ENCODE data around the gene GGT5.
A peak's percentile ranks its signal among the peaks of the same experiment; 100 is the strongest.

Gene GGT5

GRCh38 chr22:24189249-24190158, 55.4 kb downstream of the GGT5 start:
- Histone ChIP-seq H3K9ac (ENCODE audit: low read length) (peak overlapping the region; percentile 32), H2BK15ac (ENCODE audit: low read depth, poor library complexity, severe bottlenecking) (peak overlapping the region; percentile 99), H4K8ac (ENCODE audit: low read length) (peak overlapping the region; percentile 71), H3K36me3 (ENCODE audit: control insufficient read depth in 1 of 2, insufficient read depth in 2 of 2, low read depth in 1 of 2, low read length in 2 of 2) (peaks cover 0 to 4% of the 10 kb centered on the region in 2 experiments), H2AK5ac (ENCODE audit: low read length, severe bottlenecking) (peak overlapping the region; percentile 38), H3K23ac (ENCODE audit: low read length in 2 of 2) (no peak overlapping the region), H3K79me1 (replicated peaks; ENCODE audit: low read length, poor library complexity, severe bottlenecking) (no peaks in the 10 kb centered on the region), H3K27me3 (ENCODE audit: control insufficient read depth in 1 of 2, insufficient read depth in 1 of 2, low read length in 2 of 2) (no peaks in the 10 kb centered on the region), H4K91ac (ENCODE audit: low read length) (peak overlapping the region; percentile 67), H3K27ac (ENCODE audit: low read length, poor library complexity, severe bottlenecking) (no peak overlapping the region), H2BK5ac (ENCODE audit: low read depth, low read length, poor library complexity, severe bottlenecking) (no peak overlapping the region), H3K4me1 (ENCODE audit: control insufficient read depth, insufficient read depth, low read depth, low read length) (peaks cover 9% of the 10 kb centered on the region), H3K14ac (ENCODE audit: low read length in 2 of 2) (peak overlapping the region in 1 of 2 experiments; percentile 86), H3K18ac (ENCODE audit: low read depth in 1 of 2, low read length in 2 of 2) (peak overlapping the region; percentile 80 to 94), H3K4me2 (ENCODE audit: low read length, poor library complexity, severe bottlenecking) (no peak overlapping the region), H2AFZ (ENCODE audit: low read depth, low read length) (peak overlapping the region; percentile 51), H2BK12ac (ENCODE audit: low read length in 2 of 2) (peak overlapping the region; percentile 90 to 99), H3K9me3 (ENCODE audit: control insufficient read depth, low read length) (no peaks in the 10 kb centered on the region), H3K4me3 (ENCODE audit: insufficient read depth in 1 of 2, low read depth in 1 of 2, low read length in 2 of 2) (no peak overlapping the region), H3K4ac (ENCODE audit: low read depth in 1 of 2, low read length in 2 of 2) (peak overlapping the region; percentile 88 to 96), H2BK120ac (ENCODE audit: low read depth, low read length) (peak overlapping the region; percentile 82)
- peak; percentile 65 for DNase-seq
- 63% methylated on average over 23 of the region's 23 CpGs for WGBS

GRCh38 chr22:24188705-24189248, 56.1 kb downstream of the GGT5 start:
- no peaks in the 10 kb centered on the region for H3K9me3 ChIP-seq (ENCODE audit: control insufficient read depth, low read length)
- peak overlapping the region; percentile 38 for H2AK5ac ChIP-seq (ENCODE audit: low read length, severe bottlenecking)
- H2BK12ac ChIP-seq (ENCODE audit: low read length in 2 of 2): peak overlapping the region in 1 of 2 experiments; percentile 99
- H3K4me1 ChIP-seq (ENCODE audit: control insufficient read depth, insufficient read depth, low read depth, low read length): peaks cover 9% of the 10 kb centered on the region
- no peak overlapping the region for H3K4me3 ChIP-seq (ENCODE audit: insufficient read depth in 1 of 2, low read depth in 1 of 2, low read length in 2 of 2)
- no peak overlapping the region for H3K23ac ChIP-seq (ENCODE audit: low read length in 2 of 2)
- no peak overlapping the region for H2BK120ac ChIP-seq (ENCODE audit: low read depth, low read length)
- peak overlapping the region; percentile 28 for H3K9ac ChIP-seq (ENCODE audit: low read length)
- no peak overlapping the region for H3K4ac ChIP-seq (ENCODE audit: low read depth in 1 of 2, low read length in 2 of 2)
- no peaks in the 10 kb centered on the region for H3K27me3 ChIP-seq (ENCODE audit: control insufficient read depth in 1 of 2, insufficient read depth in 1 of 2, low read length in 2 of 2)
- H4K91ac ChIP-seq (ENCODE audit: low read length): peak overlapping the region; percentile 67
- H2AFZ ChIP-seq (ENCODE audit: low read depth, low read length): no peak overlapping the region
- H2BK5ac ChIP-seq (ENCODE audit: low read depth, low read length, poor library complexity, severe bottlenecking): no peak overlapping the region
- DNase-seq: no peak
- peaks cover 0 to 4% of the 10 kb centered on the region in 2 experiments for H3K36me3 ChIP-seq (ENCODE audit: control insufficient read depth in 1 of 2, insufficient read depth in 2 of 2, low read depth in 1 of 2, low read length in 2 of 2)
- WGBS: 83% methylated on average over 17 of the region's 17 CpGs
- H2BK15ac ChIP-seq (ENCODE audit: low read depth, poor library complexity, severe bottlenecking): no peak overlapping the region
- no peak overlapping the region for H3K27ac ChIP-seq (ENCODE audit: low read length, poor library complexity, severe bottlenecking)
- no peak overlapping the region for H3K14ac ChIP-seq (ENCODE audit: low read length in 2 of 2)
- no peak overlapping the region for H3K18ac ChIP-seq (ENCODE audit: low read depth in 1 of 2, low read length in 2 of 2)
- H3K4me2 ChIP-seq (ENCODE audit: low read length, poor library complexity, severe bottlenecking): no peak overlapping the region
- peak overlapping the region; percentile 71 for H4K8ac ChIP-seq (ENCODE audit: low read length)
- no peaks in the 10 kb centered on the region for H3K79me1 ChIP-seq (replicated peaks; ENCODE audit: low read length, poor library complexity, severe bottlenecking)

- Histone ChIP-seq H2AFZ (ENCODE audit: low read depth, low read length) (no peak overlapping the region), H3K18ac (ENCODE audit: low read depth in 1 of 2, low read length in 2 of 2) (no peak overlapping the region), H3K27ac (ENCODE audit: low read length, poor library complexity, severe bottlenecking) (no peak overlapping the region), H3K4me3 (ENCODE audit: insufficient read depth in 1 of 2, low read depth in 1 of 2, low read length in 2 of 2) (no peak overlapping the region), H4K8ac (ENCODE audit: low read length) (no peak overlapping the region), H2BK120ac (ENCODE audit: low read depth, low read length) (no peak overlapping the region), H2BK15ac (ENCODE audit: low read depth, poor library complexity, severe bottlenecking) (no peak overlapping the region), H3K4me2 (ENCODE audit: low read length, poor library complexity, severe bottlenecking) (no peak overlapping the region), H3K36me3 (ENCODE audit: control insufficient read depth in 1 of 2, insufficient read depth in 2 of 2, low read depth in 1 of 2, low read length in 2 of 2) (peaks cover 0 to 4% of the 10 kb centered on the region in 2 experiments), H2AK5ac (ENCODE audit: low read length, severe bottlenecking) (no peak overlapping the region), H3K4ac (ENCODE audit: low read depth in 1 of 2, low read length in 2 of 2) (no peak overlapping the region), H2BK12ac (ENCODE audit: low read length in 2 of 2) (no peak overlapping the region), H3K23ac (ENCODE audit: low read length in 2 of 2) (no peak overlapping the region), H2BK5ac (ENCODE audit: low read depth, low read length, poor library complexity, severe bottlenecking) (no peak overlapping the region), H4K91ac (ENCODE audit: low read length) (no peak overlapping the region), H3K4me1 (ENCODE audit: control insufficient read depth, insufficient read depth, low read depth, low read length) (peaks cover 9% of the 10 kb centered on the region), H3K79me1 (replicated peaks; ENCODE audit: low read length, poor library complexity, severe bottlenecking) (no peaks in the 10 kb centered on the region), H3K9ac (ENCODE audit: low read length) (no peak overlapping the region), H3K9me3 (ENCODE audit: control insufficient read depth, low read length) (no peaks in the 10 kb centered on the region), H3K27me3 (ENCODE audit: control insufficient read depth in 1 of 2, insufficient read depth in 1 of 2, low read length in 2 of 2) (no peaks in the 10 kb centered on the region), H3K14ac (ENCODE audit: low read length in 2 of 2) (no peak overlapping the region)
- no peak for DNase-seq
- 91% methylated on average over 37 of the region's 37 CpGs for WGBS
Observed at GRCh38 chr22:24187731-24188644, 56.9 kb downstream of the GGT5 start.
